GM23248 (cell line): ENCODE measurements around the gene FARS2.

Experiments used
- EZH2 ChIP-seq: fragments of 200-600 bp; sonication (generic); IDR thresholded peaks from 2 replicates; pipeline ENCODE4 v1.6.1; 2018; ENCODE audit warnings: antibody characterized with exemption, mild to moderate bottlenecking; ENCODE audit not compliant: insufficient read depth, poor library complexity, severe bottlenecking
- EZH2phosphoT487 ChIP-seq: fragments of 200-600 bp; sonication (generic); IDR thresholded peaks from 2 replicates; pipeline ENCODE4 v1.6.1; 2018; ENCODE audit warnings: antibody characterized with exemption, moderate library complexity, mild to moderate bottlenecking, low read depth; ENCODE audit not compliant: insufficient read depth

GRCh38 chr6:5478380-5478779 lies 217.1 kb downstream of the FARS2 start:
- TF ChIP-seq EZH2 (no peak), EZH2phosphoT487 (no peak)
